ENCODE results near the gene CELSR2.
A peak's percentile ranks its signal among the peaks of the same experiment; 100 is the strongest.
"Not testable (repeated sequence)": the region's sequence is repeated elsewhere in the genome, so short reads cannot be mapped to it uniquely, and the experiment has no call there.

Gene CELSR2

DNA sequence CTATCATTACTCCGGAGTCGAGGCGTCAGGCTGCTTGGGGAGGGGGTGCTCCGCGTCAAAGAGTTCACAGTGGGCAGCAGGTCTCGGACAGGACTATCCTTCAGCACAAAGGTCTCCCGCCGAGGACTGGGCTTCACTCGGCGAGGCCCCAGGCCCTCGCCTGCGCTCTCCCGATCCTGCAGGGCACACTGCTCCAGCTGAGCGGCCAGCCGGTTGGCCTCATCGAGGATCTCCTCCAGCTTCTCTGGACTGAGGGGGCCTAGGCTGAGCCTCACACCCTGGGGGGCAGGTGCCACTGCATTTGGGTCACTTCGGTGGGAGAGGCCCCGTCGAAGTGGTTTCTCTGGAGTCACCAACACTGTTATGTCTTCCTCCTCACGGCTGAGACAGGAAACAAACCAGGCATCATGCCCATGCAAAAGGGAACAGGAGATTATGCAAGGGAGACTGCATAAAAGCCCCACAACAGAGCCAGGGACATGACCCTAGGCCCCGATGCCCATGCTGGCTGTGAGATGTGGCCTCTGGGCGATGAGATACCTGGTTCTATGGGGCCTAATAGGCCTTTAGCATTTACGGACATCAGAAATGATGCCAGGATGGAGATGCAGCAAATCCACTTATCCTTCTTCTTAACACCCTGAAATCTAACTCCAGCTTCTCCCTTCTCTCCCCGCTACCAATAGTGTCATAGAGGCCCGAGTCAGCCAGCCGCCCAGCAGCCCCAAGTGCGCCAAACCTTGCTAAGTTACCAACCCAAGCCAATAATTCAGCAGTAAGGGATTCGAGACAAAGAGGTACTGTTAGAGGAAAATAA is 32.5 kb downstream of the CELSR2 start:
- no peak for DNase-seq

DNA sequence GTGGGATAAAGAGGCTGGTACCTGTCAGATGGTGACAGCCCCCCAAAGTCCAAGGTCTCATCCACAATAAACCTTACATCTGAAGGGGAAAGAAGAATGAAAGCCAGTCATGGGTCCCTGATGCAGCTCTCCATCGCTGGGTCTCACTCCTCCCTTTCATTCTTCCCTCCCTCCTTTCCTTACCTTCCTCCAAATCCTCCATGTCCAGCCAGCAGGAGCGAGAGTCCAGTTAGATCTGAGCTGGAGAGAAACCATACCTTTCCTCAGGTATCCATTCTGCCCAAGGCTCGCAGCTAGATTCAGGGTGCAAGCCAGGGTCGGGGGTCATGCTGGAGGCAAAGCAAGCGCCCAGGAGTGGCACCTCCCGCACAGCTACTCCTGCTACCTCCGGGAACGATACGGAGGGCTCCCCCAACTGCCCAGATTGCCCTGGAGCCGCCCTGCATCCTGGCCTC is 33.2 kb downstream of the CELSR2 start:
- DNase-seq = peak in 1 of 2 experiments; percentile 33

DNA sequence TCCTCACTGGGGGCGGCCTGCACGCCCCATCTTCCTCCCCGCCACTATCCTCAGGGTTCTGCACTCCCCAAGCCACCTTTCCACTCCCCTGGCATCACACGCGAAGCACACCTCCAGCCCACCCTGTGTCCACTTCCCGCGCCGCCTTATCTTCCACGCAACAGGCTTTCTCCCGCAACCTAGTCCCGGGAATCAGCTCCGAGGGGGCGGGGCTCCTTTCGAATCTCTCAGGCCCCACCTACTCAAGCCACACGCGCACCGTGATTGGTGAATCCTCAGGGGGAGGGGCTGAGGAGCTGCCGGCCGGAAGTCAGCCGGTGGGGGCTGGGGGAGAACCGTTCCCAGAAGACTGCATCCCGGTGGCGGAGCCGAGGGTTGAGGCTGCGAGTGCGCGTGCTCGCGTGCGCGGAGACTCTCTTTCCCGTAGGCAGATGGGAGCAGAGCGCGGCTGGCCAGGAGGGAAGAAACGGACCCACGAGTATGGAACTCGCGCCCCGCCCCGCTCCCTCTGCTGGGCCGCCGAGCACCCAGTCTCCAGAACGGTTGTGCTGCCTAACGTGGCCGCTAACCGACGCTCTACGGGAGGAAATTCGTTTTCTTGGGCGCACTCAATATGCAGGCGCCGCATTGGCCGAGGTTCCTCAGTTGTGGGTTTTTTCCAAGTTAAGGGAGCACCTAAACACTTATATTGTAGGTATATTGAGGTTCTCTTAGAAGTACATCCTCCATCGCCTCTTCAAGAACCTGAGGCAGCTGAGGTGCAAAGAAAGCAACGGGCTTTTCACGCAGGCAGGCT is 33.8 kb downstream of the CELSR2 start, which contains the start of gene PSRC1:
PSRC1 (minus strand) TSS at position 194 of the 796 bp plus-strand sequence.
- peak; percentile 65 to 84 for DNase-seq

GRCh38 chr1:109283748-109284600 is 34.6 kb downstream of the CELSR2 start:
- DNase-seq = no peak

DNA sequence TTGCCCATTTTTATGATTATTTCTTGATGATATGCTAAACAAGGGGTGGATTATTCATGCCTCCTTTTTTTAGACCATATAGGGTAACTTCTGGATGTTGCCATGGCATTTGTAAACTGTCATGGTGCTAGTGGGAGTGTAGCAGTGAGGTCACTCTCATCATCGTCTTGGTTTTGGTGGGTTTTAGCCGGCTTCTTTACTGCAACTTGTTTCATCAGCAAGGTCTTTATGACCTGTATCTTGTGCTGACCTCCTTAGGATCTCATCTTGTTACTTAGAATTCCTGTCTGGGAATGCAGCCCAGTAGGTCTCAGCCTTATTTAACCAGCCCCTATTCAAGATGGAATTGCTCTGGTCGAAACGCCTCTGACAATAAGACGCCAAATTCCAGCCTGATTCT is 37.4 kb downstream of the CELSR2 start:
- DNase-seq = not testable (repeated sequence)

DNA sequence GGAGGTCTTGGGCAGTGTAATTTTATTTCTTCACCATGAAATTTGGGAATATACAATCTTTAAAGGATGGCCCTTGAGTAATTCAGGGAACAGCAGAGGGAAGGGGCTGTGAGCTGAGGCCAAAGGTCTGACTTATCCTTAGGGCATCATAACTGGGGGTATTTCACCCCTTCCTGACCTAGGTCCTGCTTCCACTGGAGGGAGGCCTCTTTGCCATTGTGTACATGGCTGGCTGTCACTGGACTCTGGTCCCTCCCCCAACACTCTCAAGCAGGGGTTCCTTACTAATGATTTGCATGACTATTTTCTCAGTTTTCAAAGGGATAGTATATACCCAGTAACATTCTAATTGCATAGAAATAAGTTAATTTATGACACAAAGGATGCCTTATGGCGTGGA is 40.8 kb downstream of the CELSR2 start:
- DNase-seq = no peak

DNA sequence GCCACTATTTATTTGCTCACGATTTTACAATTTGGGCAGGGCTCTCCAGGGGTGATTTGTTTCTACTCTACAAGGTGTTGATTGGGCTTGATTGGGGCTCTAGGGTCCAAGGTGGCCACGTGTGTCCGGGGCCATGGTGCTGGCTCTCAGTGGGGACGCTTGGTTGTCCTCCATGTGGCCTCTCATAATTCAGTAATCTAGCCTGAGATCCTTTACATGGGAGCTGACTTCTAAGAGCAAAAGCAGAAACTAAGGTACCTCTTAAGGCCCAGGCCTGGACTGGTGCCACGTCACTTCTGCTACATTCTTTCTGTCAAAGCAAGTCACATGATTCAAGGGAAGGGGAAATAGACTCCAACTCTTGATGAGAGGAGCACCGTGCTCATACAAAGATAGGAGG is 41.7 kb downstream of the CELSR2 start:
- no peak for DNase-seq

- DNase-seq = no peak
Measured at GRCh38 chr1:109292364-109292763, 43.0 kb downstream of the CELSR2 start.

DNA sequence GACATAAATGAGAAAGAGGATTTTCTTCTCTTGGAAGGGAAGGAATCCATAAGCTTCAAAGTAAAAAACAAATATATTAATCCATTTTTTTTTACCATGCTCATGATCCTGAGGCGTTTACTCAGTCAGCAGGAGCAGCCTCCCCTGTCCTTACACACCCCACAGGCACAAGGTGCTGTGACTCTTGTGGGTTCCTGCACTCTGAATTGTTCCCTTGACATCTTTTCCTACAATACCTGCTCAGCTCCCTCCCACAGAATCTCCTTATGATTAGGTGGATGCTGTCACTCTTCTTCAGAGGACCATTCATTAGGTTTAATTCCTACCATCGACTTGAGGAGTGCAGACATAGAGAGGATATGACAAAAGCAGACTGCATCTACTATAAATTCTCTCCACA is 43.7 kb downstream of the CELSR2 start:
- DNase-seq = no peak

DNA sequence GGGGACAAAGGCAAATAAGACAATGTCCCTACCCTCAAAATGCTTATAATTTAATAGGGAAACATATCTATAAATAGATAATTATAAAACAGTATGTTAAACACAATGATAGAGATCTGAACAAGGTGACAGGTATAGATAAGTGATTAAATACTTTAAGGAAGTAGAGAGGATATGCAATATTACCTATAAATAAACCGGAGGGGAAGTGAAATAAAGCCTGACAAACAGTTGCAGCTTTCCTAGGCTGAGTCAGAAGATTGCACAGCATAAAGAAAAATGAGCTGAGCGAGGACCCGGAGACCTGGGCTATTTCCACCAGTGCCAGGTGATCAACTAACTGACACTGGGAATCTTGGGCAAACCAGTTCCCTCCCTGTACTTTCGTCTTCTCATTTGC is 45.1 kb downstream of the CELSR2 start:
- no peak for DNase-seq

DNA sequence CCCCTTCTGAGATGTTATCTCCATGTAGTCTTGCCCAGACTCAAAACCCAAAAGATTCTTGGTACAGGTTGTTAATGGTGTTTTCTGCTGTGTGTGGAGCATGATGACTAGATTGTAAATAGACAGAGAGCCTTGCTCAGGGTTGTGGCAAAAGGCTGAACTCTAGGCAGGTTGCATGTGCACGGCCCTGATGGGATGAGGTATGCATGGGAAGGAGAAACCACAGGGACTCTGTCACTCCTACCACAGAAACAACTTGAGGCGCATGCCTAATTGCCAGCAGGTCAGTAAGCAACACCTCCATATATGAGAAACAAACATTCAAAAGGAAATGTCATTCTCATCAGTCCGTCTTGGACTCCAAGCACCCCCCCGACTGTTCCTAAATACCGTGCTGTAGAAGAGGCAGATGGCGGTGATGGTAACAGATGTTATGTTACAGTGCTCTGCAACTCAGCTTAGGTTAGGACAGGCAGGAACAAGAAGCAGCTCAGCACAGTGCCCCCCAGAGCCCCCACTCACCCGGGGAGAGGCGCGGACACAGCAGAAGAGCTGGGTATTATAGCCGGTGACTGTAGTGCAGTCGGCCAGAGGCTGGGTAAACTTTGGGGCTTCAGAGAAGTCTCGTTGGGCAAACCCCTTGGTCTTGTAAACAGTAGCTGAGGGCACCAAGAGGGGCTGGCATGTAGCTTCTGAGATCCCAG is 46.5 kb downstream of the CELSR2 start:
- DNase-seq = no peak

GRCh38 chr1:109296782-109297181 is 47.4 kb downstream of the CELSR2 start:
- no peak for DNase-seq

DNA sequence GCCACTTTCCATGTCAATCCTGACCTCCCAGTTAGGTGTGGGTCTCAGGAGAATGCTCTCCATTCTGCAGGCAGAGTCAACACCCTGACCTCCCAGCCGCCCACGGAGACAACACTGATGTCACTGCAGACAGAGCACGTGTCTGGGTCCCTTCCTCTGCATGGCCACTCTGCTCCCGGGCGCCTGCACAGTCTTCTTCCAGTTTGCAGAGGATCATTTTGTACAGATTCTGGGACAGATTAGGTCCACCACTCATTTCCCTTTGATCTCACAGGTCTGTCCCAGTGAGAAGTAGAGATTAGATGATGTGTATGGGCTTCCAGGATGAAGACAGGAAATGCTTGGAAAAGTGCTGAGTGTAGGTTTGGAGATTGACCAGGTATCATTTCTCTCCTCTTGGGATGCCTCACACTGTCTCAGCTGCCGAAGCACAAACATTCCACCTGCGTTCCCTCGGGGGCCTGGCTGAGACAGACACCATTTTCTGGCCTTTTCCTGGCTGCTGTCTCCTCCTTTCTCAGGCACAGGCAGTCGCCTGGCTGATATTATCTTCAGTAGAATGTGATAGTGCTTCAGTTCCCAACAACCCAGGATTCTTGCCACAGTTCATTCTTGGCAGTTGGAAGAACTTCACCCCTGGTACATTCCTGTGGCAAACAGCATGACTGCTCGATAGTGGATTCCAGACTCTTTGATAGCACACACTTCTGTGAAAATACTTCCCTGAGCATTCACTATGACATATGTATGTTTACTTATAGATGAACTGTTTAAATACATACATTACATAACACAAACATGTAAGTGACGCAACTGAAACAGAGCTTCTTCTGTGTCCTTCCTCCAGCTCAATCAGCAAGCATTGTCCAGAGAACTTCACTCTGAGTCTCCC is 49.6 kb downstream of the CELSR2 start:
- no peak for DNase-seq

- no peak for DNase-seq
Measured at GRCh38 chr1:109299558-109300343, 50.4 kb downstream of the CELSR2 start.

- no peak for DNase-seq
Measured at GRCh38 chr1:109300650-109301151, 51.4 kb downstream of the CELSR2 start.

GRCh38 chr1:109301874-109302273 is 52.5 kb downstream of the CELSR2 start:
- no peak for DNase-seq

DNA sequence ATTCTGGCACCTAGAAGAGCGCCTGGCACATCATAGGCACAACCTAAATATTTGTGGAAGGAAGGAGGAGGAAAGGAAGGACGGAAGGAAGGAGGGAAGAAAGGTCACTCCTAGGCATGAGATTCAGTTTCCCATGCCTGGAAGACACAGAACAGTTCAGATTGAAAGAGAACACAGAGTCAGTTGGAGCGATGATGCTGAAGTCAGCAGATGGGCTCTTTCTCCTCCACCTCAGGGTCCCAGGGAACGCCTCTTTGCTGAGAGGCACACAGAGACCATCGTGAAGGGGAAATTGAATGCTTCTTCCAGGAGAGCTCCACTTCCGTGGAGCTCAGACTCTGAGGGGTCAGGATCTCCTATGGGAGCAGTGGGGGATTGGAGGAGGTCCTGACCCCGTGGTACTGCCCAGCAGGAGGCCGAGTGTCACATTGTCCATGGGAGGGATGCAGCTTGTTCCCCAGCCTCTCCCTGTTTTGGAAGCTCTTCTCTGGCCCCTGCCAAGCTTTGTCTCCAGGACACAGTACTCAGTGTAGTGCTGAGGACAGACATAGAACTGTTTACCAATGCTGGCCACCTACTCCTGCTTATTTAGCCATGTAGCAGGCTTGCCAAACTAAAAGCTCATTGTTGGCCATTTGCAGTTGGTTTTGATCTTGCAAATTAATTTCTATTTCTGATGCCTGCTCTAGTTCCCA is 55.0 kb downstream of the CELSR2 start:
- DNase-seq = no peak

DNA sequence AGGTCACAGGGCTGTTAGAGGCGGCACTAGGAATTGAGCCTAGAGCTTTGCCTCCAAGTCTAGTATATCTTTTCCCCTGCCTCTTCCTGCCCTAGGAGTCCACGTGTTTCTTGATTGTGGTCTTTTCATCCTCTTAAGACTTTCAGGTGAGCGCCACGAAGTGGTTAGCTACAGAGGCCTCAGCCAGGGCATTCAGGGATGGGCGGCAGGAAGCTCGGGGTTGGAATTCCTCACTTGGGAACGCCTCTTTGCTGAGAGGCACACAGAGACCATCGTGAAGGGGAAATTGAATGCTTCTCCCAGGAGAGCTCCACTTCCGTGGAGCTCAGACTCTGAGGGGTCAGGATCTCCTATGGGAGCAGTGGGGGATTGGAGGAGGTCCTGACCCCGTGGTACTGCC is 56.7 kb downstream of the CELSR2 start:
- not testable (repeated sequence) for DNase-seq

DNA sequence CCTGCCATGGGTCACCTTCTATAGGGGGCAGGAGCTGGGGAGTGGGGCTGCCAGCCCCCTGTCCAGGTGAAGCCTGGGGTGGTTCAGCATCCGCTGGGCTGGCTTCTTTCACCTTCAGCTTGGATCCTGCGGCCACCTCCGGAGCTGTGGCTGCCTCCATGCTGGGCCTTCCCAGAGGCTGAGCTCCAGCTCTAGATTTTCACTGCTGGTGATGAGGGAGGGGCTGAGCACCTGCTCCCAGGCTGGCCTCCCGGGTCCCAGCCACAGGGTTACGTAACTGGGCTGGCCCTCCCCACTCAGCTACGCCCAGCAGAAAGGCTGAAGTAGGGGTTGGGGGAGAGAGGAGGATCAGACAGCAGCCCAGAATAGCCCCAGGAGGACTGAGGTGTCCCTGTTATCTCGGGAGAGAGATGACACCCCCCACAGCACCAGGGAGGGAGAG is 57.5 kb downstream of the CELSR2 start, which contains the start of gene MYBPHL:
MYBPHL (minus strand) TSS at position 180 of the 442 bp plus-strand sequence; CDS start at position 160, 20 bp downstream.
- no peak for DNase-seq
